Suprapubic skin (tissue), 4 donors: ENCODE data around the gene TSLP.

Experiments
- CTCF ChIP-seq, 2 donors: fragments of 200-600 bp in 1 of 2; fragments of 450-650 bp in 1 of 2; sonication (generic) in 1 of 2; IDR thresholded peaks; one replicate each; pipeline ENCODE4 v1.5.1; 2016 to 2019; ENCODE audit warnings: antibody characterized with exemption in 2 of 2, mild to moderate bottlenecking in 1 of 2, moderate library complexity in 1 of 2
- EP300 ChIP-seq: sonication (generic); formaldehyde crosslinking; IDR thresholded peaks from one replicate; pipeline ENCODE4 v1.6.1; 2017; ENCODE audit warnings: antibody characterized with exemption
- POLR2A ChIP-seq, 2 donors: fragments of 450-650 bp; IDR thresholded peaks; one replicate each; pipeline ENCODE4 v1.6.1; 2017; ENCODE audit warnings: antibody characterized with exemption in 2 of 2, mild to moderate bottlenecking in 2 of 2, moderate library complexity in 2 of 2
- POLR2AphosphoS5 ChIP-seq, 3 donors: sonication (generic); formaldehyde crosslinking; IDR thresholded peaks; one replicate each; pipeline ENCODE4 v1.6.1; 2017; ENCODE audit warnings: antibody characterized with exemption in 3 of 3

- TF ChIP-seq CTCF (IDR thresholded peaks at IDR 0.05) (no peak), EP300 (no peak), POLR2A (IDR thresholded peaks at IDR 0.05) (no peak), POLR2AphosphoS5 (IDR thresholded peaks at IDR 0.05) (no peak)
Observed at GRCh38 chr5:111119856-111120255, 48.3 kb downstream of the TSLP start.
